Osteocyte (in vitro differentiated cells): ENCODE data around the gene TMEM50A. TPM values are rescaled to one million over a fixed set of nuclear protein-coding genes. Genes with fewer than 3 reads are reported as not detected.
"Not testable (repeated sequence)": the region's sequence is repeated elsewhere in the genome, so short reads cannot be mapped to it uniquely, and the experiment has no call there.

Source experiments
- DNase-seq: peaks from one replicate; pipeline ENCODE4 v3.0.0; 2021; ENCODE audit warnings: mixed read lengths; ENCODE audit not compliant: unreplicated experiment; ENCODE audit errors: extremely low spot score
- H3K27ac Mint-ChIP-seq: one replicate; pipeline ENCODE4 v1.8.0; 2021; ENCODE audit warnings: mild to moderate bottlenecking, mixed read lengths; ENCODE audit not compliant: unreplicated experiment
- H3K27me3 Mint-ChIP-seq: one replicate; pipeline ENCODE4 v1.8.0; 2021; ENCODE audit warnings: mixed read lengths; ENCODE audit not compliant: unreplicated experiment
- H3K36me3 Mint-ChIP-seq: one replicate; pipeline ENCODE4 v1.8.0; 2021; ENCODE audit warnings: mixed read lengths; ENCODE audit not compliant: unreplicated experiment
- H3K4me1 Mint-ChIP-seq: one replicate; pipeline ENCODE4 v1.8.0; 2021; ENCODE audit warnings: mixed read lengths; ENCODE audit not compliant: unreplicated experiment
- H3K4me3 Mint-ChIP-seq: one replicate; pipeline ENCODE4 v1.8.0; 2021; ENCODE audit warnings: mild to moderate bottlenecking, moderate library complexity, mixed read lengths; ENCODE audit not compliant: unreplicated experiment
- H3K9me3 Mint-ChIP-seq: one replicate; pipeline ENCODE4 v1.8.0; 2021; ENCODE audit warnings: mixed read lengths; ENCODE audit not compliant: unreplicated experiment
- total RNA-seq: library from RNA; stranded (reverse); gene quantifications from 2 replicates; pipeline ENCODE4 v1.2.1, GENCODE V29; 2021
- TF ChIP-seq, protein P1 (sequence below): fragments of 200-600 bp; sonication (generic); IDR thresholded peaks from 2 replicates; pipeline ENCODE4 v1.5.0; 2021; ENCODE audit warnings: antibody characterized with exemption, mild to moderate bottlenecking, moderate library complexity

Gene TMEM50A
- total RNA-seq, 1 donor from 2014 or later: 142 TPM

GRCh38 chr1:25337483-25338187 is 499 bp upstream of the TMEM50A start:
- not testable (repeated sequence) for DNase-seq, H3K27me3 Mint-ChIP-seq, H3K9me3 Mint-ChIP-seq, H3K36me3 Mint-ChIP-seq
- H3K4me3 Mint-ChIP-seq: peak overlapping the region; percentile 89
- peaks cover 32% of the 10 kb centered on the region for H3K4me1 Mint-ChIP-seq
- H3K27ac Mint-ChIP-seq: peak overlapping the region; percentile 94

DNA sequence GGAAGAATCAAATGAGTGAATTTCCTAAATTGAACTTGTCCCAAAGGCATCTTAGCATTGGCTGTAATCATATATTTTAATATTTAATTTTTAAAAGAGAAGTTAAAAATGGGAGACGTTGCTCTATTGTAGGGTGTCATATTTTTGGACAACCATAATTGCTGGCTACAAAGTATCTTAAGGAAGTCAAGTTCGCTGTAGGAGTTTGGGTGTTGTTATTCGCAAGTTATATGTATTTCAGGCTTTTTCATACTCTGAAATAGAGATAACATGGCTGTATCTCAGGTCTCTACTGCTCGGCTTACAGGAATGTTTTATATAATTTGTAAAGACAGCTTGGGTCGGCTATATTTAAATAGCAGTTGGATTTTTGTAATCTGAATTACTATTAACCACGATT is 852 bp downstream of the TMEM50A start:
- TF ChIP-seq, protein P1, sequence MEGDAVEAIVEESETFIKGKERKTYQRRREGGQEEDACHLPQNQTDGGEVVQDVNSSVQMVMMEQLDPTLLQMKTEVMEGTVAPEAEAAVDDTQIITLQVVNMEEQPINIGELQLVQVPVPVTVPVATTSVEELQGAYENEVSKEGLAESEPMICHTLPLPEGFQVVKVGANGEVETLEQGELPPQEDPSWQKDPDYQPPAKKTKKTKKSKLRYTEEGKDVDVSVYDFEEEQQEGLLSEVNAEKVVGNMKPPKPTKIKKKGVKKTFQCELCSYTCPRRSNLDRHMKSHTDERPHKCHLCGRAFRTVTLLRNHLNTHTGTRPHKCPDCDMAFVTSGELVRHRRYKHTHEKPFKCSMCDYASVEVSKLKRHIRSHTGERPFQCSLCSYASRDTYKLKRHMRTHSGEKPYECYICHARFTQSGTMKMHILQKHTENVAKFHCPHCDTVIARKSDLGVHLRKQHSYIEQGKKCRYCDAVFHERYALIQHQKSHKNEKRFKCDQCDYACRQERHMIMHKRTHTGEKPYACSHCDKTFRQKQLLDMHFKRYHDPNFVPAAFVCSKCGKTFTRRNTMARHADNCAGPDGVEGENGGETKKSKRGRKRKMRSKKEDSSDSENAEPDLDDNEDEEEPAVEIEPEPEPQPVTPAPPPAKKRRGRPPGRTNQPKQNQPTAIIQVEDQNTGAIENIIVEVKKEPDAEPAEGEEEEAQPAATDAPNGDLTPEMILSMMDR: no peak
- H3K9me3 Mint-ChIP-seq: no peaks in the 10 kb centered on the region
- peaks cover 41% of the 10 kb centered on the region for H3K4me1 Mint-ChIP-seq
- peak overlapping the region; percentile 89 for H3K4me3 Mint-ChIP-seq
- no peaks in the 10 kb centered on the region for H3K27me3 Mint-ChIP-seq
- H3K27ac Mint-ChIP-seq: peak overlapping the region; percentile 94
- no peak for DNase-seq
- peaks cover 8% of the 10 kb centered on the region for H3K36me3 Mint-ChIP-seq

GRCh38 chr1:25341746-25342145 is 3.6 kb downstream of the TMEM50A start:
- Mint-ChIP-seq H3K27ac (no peak overlapping the region), H3K4me1 (peaks cover 53% of the 10 kb centered on the region), H3K4me3 (no peak overlapping the region), H3K9me3 (no peaks in the 10 kb centered on the region), H3K36me3 (peaks cover 20% of the 10 kb centered on the region), H3K27me3 (no peaks in the 10 kb centered on the region)
- DNase-seq: no peak
- TF ChIP-seq, protein P1: no peak

GRCh38 chr1:25342846-25343245 is 4.7 kb downstream of the TMEM50A start:
- Mint-ChIP-seq H3K27me3 (no peaks in the 10 kb centered on the region), H3K36me3 (peaks cover 25% of the 10 kb centered on the region), H3K4me1 (peaks cover 53% of the 10 kb centered on the region), H3K4me3 (no peak overlapping the region), H3K27ac (peak overlapping the region; percentile 76), H3K9me3 (no peaks in the 10 kb centered on the region)
- TF ChIP-seq, protein P1: no peak
- no peak for DNase-seq

GRCh38 chr1:25343872-25344271 is 5.7 kb downstream of the TMEM50A start:
- Mint-ChIP-seq H3K27ac (peak overlapping the region; percentile 76), H3K4me1 (peaks cover 53% of the 10 kb centered on the region), H3K4me3 (no peak overlapping the region), H3K36me3 (peaks cover 27% of the 10 kb centered on the region), H3K27me3 (no peaks in the 10 kb centered on the region), H3K9me3 (no peaks in the 10 kb centered on the region)
- TF ChIP-seq, protein P1: no peak
- no peak for DNase-seq
